ENCODE results near the gene KANK4.

The KANK4 gene

GRCh38 chr1:62228883-62229187 is 90.4 kb downstream of the KANK4 start:
- no peak overlapping the region for H2AK5ac ChIP-seq (ENCODE audit: low read depth, low read length)
- no peak overlapping the region for H2BK15ac ChIP-seq (ENCODE audit: low read length)
- H3K27me3 ChIP-seq (ENCODE audit: control insufficient read depth in 3 of 3, insufficient read depth in 3 of 3, low read depth in 1 of 3, low read length in 3 of 3), result no peaks in the 10 kb centered on the region
- H3K9ac ChIP-seq (ENCODE audit: low read depth, low read length, poor library complexity), result no peak overlapping the region
- no peak overlapping the region for H4K91ac ChIP-seq (ENCODE audit: low read depth, low read length, poor library complexity)
- no peak for DNase-seq (ENCODE audit: low spot score)
- H3K18ac ChIP-seq (ENCODE audit: low read length), result peak overlapping the region; percentile 0
- H2AFZ ChIP-seq (ENCODE audit: low read length), result no peak overlapping the region
- peaks cover 0 to 2% of the 10 kb centered on the region in 2 donors for H3K36me3 ChIP-seq (replicated peaks in 1 of 2; ENCODE audit: control insufficient read depth in 2 of 2, insufficient read depth in 2 of 2, low read length in 2 of 2)
- no peaks in the 10 kb centered on the region for H3K9me3 ChIP-seq (replicated peaks in 1 of 2; ENCODE audit: control insufficient read depth in 2 of 2, insufficient read depth in 1 of 2, low read depth in 1 of 2, low read length in 2 of 2)
- no peak overlapping the region for H3K4me2 ChIP-seq (ENCODE audit: insufficient read depth, low read length, poor library complexity, severe bottlenecking)
- no peak overlapping the region for H2BK12ac ChIP-seq (ENCODE audit: low read length)
- WGBS, 2 donors (ENCODE audit: extremely low coverage in 2 of 2, insufficient read length in 2 of 2, insufficient replicate concordance in 1 of 2), result no CpG with 5 or more reads among the region's 4 CpGs
- H3K4ac ChIP-seq (ENCODE audit: low read length), result no peak overlapping the region
- H3K14ac ChIP-seq (ENCODE audit: low read length), result no peak overlapping the region
- no peak overlapping the region for H2BK5ac ChIP-seq (ENCODE audit: low read length)
- H2BK120ac ChIP-seq (ENCODE audit: low read depth, low read length), result no peak overlapping the region
- no peak overlapping the region for H3K23ac ChIP-seq (ENCODE audit: low read depth, low read length, poor library complexity)
- no peak overlapping the region for H3K27ac ChIP-seq (replicated peaks; ENCODE audit: low read length)
- H3K4me1 ChIP-seq (ENCODE audit: control insufficient read depth in 2 of 2, insufficient read depth in 1 of 2, low read depth in 1 of 2, low read length in 2 of 2), result peaks cover 0 to 5% of the 10 kb centered on the region in 2 donors
- no peaks in the 10 kb centered on the region for H3K79me1 ChIP-seq (ENCODE audit: low read depth, low read length)
- no peak overlapping the region for H3K4me3 ChIP-seq (ENCODE audit: low read length in 2 of 2)
- H4K8ac ChIP-seq (ENCODE audit: low read depth, low read length), result no peak overlapping the region

- DNase-seq (ENCODE audit: low spot score), result no peak
Observed at GRCh38 chr1:62228136-62228882, 90.9 kb downstream of the KANK4 start.

GRCh38 chr1:62227496-62227895 is 91.7 kb downstream of the KANK4 start:
- H3K79me1 ChIP-seq (ENCODE audit: low read depth, low read length), result no peaks in the 10 kb centered on the region
- H4K91ac ChIP-seq (ENCODE audit: low read depth, low read length, poor library complexity), result no peak overlapping the region
- H4K8ac ChIP-seq (ENCODE audit: low read depth, low read length), result no peak overlapping the region
- no CpG with 5 or more reads among the region's 11 CpGs for WGBS, 2 donors (ENCODE audit: extremely low coverage in 2 of 2, insufficient read length in 2 of 2, insufficient replicate concordance in 1 of 2)
- H3K14ac ChIP-seq (ENCODE audit: low read length), result no peak overlapping the region
- no peak overlapping the region for H2AFZ ChIP-seq (ENCODE audit: low read length)
- H3K4me2 ChIP-seq (ENCODE audit: insufficient read depth, low read length, poor library complexity, severe bottlenecking), result no peak overlapping the region
- no peak overlapping the region for H3K9ac ChIP-seq (ENCODE audit: low read depth, low read length, poor library complexity)
- H3K18ac ChIP-seq (ENCODE audit: low read length), result no peak overlapping the region
- no peak for DNase-seq (ENCODE audit: low spot score)
- H2BK15ac ChIP-seq (ENCODE audit: low read length), result no peak overlapping the region
- no peak overlapping the region for H3K4me3 ChIP-seq (ENCODE audit: low read length in 2 of 2)
- no peak overlapping the region for H3K27ac ChIP-seq (replicated peaks; ENCODE audit: low read length)
- no peak overlapping the region for H3K23ac ChIP-seq (ENCODE audit: low read depth, low read length, poor library complexity)
- H3K36me3 ChIP-seq (replicated peaks in 1 of 2; ENCODE audit: control insufficient read depth in 2 of 2, insufficient read depth in 2 of 2, low read length in 2 of 2), result peaks cover 0 to 2% of the 10 kb centered on the region in 2 donors
- peaks cover 0 to 2% of the 10 kb centered on the region in 2 donors for H3K4me1 ChIP-seq (ENCODE audit: control insufficient read depth in 2 of 2, insufficient read depth in 1 of 2, low read depth in 1 of 2, low read length in 2 of 2)
- no peaks in the 10 kb centered on the region for H3K9me3 ChIP-seq (replicated peaks in 1 of 2; ENCODE audit: control insufficient read depth in 2 of 2, insufficient read depth in 1 of 2, low read depth in 1 of 2, low read length in 2 of 2)
- H2BK12ac ChIP-seq (ENCODE audit: low read length), result no peak overlapping the region
- no peak overlapping the region for H3K4ac ChIP-seq (ENCODE audit: low read length)
- H2BK120ac ChIP-seq (ENCODE audit: low read depth, low read length), result no peak overlapping the region
- no peaks in the 10 kb centered on the region for H3K27me3 ChIP-seq (ENCODE audit: control insufficient read depth in 3 of 3, insufficient read depth in 3 of 3, low read depth in 1 of 3, low read length in 3 of 3)
- no peak overlapping the region for H2AK5ac ChIP-seq (ENCODE audit: low read depth, low read length)
- H2BK5ac ChIP-seq (ENCODE audit: low read length), result no peak overlapping the region

More at GRCh38 chr1:62228136-62228882, 90.9 kb downstream of the KANK4 start:
- no peaks in the 10 kb centered on the region for H3K9me3 ChIP-seq (replicated peaks in 1 of 2; ENCODE audit: control insufficient read depth in 2 of 2, insufficient read depth in 1 of 2, low read depth in 1 of 2, low read length in 2 of 2)
- H3K27ac ChIP-seq (replicated peaks; ENCODE audit: low read length), result no peak overlapping the region
- H4K8ac ChIP-seq (ENCODE audit: low read depth, low read length), result no peak overlapping the region
- peak overlapping the region; percentile 0 for H3K18ac ChIP-seq (ENCODE audit: low read length)
- H3K4ac ChIP-seq (ENCODE audit: low read length), result no peak overlapping the region
- no peak overlapping the region for H2AFZ ChIP-seq (ENCODE audit: low read length)
- H2BK120ac ChIP-seq (ENCODE audit: low read depth, low read length), result no peak overlapping the region
- no peak overlapping the region for H4K91ac ChIP-seq (ENCODE audit: low read depth, low read length, poor library complexity)
- H3K79me1 ChIP-seq (ENCODE audit: low read depth, low read length), result no peaks in the 10 kb centered on the region
- no peaks in the 10 kb centered on the region for H3K27me3 ChIP-seq (ENCODE audit: control insufficient read depth in 3 of 3, insufficient read depth in 3 of 3, low read depth in 1 of 3, low read length in 3 of 3)
- no peak overlapping the region for H2BK15ac ChIP-seq (ENCODE audit: low read length)
- H2BK12ac ChIP-seq (ENCODE audit: low read length), result no peak overlapping the region
- no peak overlapping the region for H2BK5ac ChIP-seq (ENCODE audit: low read length)
- WGBS, 2 donors (ENCODE audit: extremely low coverage in 2 of 2, insufficient read length in 2 of 2, insufficient replicate concordance in 1 of 2), result no CpG with 5 or more reads among the region's 12 CpGs
- H3K9ac ChIP-seq (ENCODE audit: low read depth, low read length, poor library complexity), result no peak overlapping the region
- H3K23ac ChIP-seq (ENCODE audit: low read depth, low read length, poor library complexity), result no peak overlapping the region
- H3K4me1 ChIP-seq (ENCODE audit: control insufficient read depth in 2 of 2, insufficient read depth in 1 of 2, low read depth in 1 of 2, low read length in 2 of 2), result peaks cover 0 to 5% of the 10 kb centered on the region in 2 donors
- no peak overlapping the region for H3K14ac ChIP-seq (ENCODE audit: low read length)
- H2AK5ac ChIP-seq (ENCODE audit: low read depth, low read length), result no peak overlapping the region
- peaks cover 0 to 2% of the 10 kb centered on the region in 2 donors for H3K36me3 ChIP-seq (replicated peaks in 1 of 2; ENCODE audit: control insufficient read depth in 2 of 2, insufficient read depth in 2 of 2, low read length in 2 of 2)
- H3K4me2 ChIP-seq (ENCODE audit: insufficient read depth, low read length, poor library complexity, severe bottlenecking), result no peak overlapping the region
- H3K4me3 ChIP-seq (ENCODE audit: low read length in 2 of 2), result no peak overlapping the region

GRCh38 chr1:62224182-62224581 is 95.1 kb downstream of the KANK4 start:
- no peak overlapping the region for H2AK5ac ChIP-seq (ENCODE audit: low read depth, low read length)
- H3K23ac ChIP-seq (ENCODE audit: low read depth, low read length, poor library complexity), result no peak overlapping the region
- no peak for DNase-seq (ENCODE audit: low spot score)
- no peak overlapping the region for H2BK15ac ChIP-seq (ENCODE audit: low read length)
- no CpG with 5 or more reads among the region's 3 CpGs for WGBS, 2 donors (ENCODE audit: extremely low coverage in 2 of 2, insufficient read length in 2 of 2, insufficient replicate concordance in 1 of 2)
- H3K27ac ChIP-seq (replicated peaks; ENCODE audit: low read length), result no peak overlapping the region
- H3K18ac ChIP-seq (ENCODE audit: low read length), result no peak overlapping the region
- no peak overlapping the region for H2BK5ac ChIP-seq (ENCODE audit: low read length)
- no peaks in the 10 kb centered on the region for H3K79me1 ChIP-seq (ENCODE audit: low read depth, low read length)
- H4K8ac ChIP-seq (ENCODE audit: low read depth, low read length), result no peak overlapping the region
- H2BK120ac ChIP-seq (ENCODE audit: low read depth, low read length), result no peak overlapping the region
- H3K36me3 ChIP-seq (replicated peaks in 1 of 2; ENCODE audit: control insufficient read depth in 2 of 2, insufficient read depth in 2 of 2, low read length in 2 of 2), result peaks cover 0 to 2% of the 10 kb centered on the region in 2 donors
- H3K4me3 ChIP-seq (ENCODE audit: low read length in 2 of 2), result no peak overlapping the region
- no peak overlapping the region for H2AFZ ChIP-seq (ENCODE audit: low read length)
- no peak overlapping the region for H3K9ac ChIP-seq (ENCODE audit: low read depth, low read length, poor library complexity)
- no peaks in the 10 kb centered on the region for H3K9me3 ChIP-seq (replicated peaks in 1 of 2; ENCODE audit: control insufficient read depth in 2 of 2, insufficient read depth in 1 of 2, low read depth in 1 of 2, low read length in 2 of 2)
- no peak overlapping the region for H3K4ac ChIP-seq (ENCODE audit: low read length)
- no peaks in the 10 kb centered on the region for H3K27me3 ChIP-seq (ENCODE audit: control insufficient read depth in 3 of 3, insufficient read depth in 3 of 3, low read depth in 1 of 3, low read length in 3 of 3)
- H3K4me2 ChIP-seq (ENCODE audit: insufficient read depth, low read length, poor library complexity, severe bottlenecking), result no peak overlapping the region
- no peak overlapping the region for H2BK12ac ChIP-seq (ENCODE audit: low read length)
- H3K4me1 ChIP-seq (ENCODE audit: control insufficient read depth in 2 of 2, insufficient read depth in 1 of 2, low read depth in 1 of 2, low read length in 2 of 2), result no peaks in the 10 kb centered on the region
- H4K91ac ChIP-seq (ENCODE audit: low read depth, low read length, poor library complexity), result no peak overlapping the region
- no peak overlapping the region for H3K14ac ChIP-seq (ENCODE audit: low read length)
